Myocyte (in vitro differentiated cells): ENCODE data around the gene TGFBR2. TPM values are rescaled to one million over a fixed set of nuclear protein-coding genes. Genes with fewer than 3 reads are reported as not detected.
"Not testable (repeated sequence)": the region's sequence is repeated elsewhere in the genome, so short reads cannot be mapped to it uniquely, and the experiment has no call there.

Experiments used
- DNase-seq: peaks from one replicate; pipeline ENCODE4 v3.0.0-alpha.2; 2012; ENCODE audit warnings: low read depth
- total RNA-seq: library from RNA; depleted of rRNA; stranded (reverse); fragments of >200 nt; gene quantifications from 2 replicates; pipeline ENCODE4 v1.2.3, GENCODE V29; 2014

TGFBR2 gene
- total RNA-seq, 1 donor from 2014 or later: 106 TPM

DNA sequence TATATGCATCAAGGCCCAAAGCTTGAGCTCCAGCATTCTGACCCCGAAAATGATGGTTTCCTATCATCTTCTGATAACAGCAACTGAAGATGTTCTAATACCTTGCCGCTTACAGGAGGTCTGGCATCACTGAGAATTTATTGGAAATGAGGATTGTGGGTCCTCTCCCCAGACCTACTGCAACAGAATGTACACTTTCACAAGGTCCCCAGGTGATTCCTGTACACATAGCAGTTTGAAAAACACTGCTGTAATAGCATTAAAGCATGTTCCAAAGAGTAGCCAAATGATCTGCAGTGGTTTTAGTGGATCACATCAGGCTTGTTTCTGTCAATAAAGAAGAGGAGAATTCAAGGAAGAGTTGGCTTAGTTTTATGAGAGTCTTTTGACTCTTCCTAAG, 11.3 kb downstream of the TGFBR2 start:
- no peak for DNase-seq

DNA sequence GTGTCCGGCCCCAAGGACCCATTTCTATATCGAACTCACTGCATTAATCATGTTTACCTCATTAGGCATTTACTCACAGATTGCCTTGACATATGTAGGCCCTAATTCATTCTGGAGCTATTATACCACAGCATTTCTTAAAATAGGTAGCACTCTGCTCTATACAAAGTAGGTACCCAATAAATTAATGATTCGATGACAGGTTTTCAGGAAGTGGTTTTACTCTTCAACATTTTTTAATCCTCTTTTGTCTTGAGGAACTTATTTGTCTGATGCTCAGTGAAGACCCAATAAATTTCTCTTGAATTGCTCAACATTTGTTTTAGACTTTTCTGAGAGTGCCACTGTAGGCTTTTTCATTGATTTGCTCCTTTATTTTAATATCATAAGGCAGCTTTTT, 12.1 kb downstream of the TGFBR2 start:
- DNase-seq: no peak

DNA sequence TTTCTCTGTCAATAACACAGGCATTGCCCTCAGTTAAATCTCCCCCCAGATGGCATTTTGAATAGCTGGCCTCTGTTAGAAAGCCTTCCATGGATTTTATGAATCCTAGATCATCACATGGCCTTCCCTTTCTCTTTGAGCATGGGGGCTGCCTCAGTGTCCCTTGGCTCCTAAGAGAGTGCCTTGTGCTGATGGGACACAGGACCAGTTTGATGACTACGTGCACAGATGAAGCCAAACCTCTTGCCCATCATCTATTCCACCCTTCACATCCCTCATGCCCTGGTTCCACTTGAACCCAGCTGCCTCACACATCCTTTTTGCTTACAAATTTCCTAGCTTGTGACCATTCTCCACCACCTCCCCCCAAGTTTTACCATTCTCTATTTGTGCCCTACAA, 12.9 kb downstream of the TGFBR2 start:
- DNase-seq: no peak

DNA sequence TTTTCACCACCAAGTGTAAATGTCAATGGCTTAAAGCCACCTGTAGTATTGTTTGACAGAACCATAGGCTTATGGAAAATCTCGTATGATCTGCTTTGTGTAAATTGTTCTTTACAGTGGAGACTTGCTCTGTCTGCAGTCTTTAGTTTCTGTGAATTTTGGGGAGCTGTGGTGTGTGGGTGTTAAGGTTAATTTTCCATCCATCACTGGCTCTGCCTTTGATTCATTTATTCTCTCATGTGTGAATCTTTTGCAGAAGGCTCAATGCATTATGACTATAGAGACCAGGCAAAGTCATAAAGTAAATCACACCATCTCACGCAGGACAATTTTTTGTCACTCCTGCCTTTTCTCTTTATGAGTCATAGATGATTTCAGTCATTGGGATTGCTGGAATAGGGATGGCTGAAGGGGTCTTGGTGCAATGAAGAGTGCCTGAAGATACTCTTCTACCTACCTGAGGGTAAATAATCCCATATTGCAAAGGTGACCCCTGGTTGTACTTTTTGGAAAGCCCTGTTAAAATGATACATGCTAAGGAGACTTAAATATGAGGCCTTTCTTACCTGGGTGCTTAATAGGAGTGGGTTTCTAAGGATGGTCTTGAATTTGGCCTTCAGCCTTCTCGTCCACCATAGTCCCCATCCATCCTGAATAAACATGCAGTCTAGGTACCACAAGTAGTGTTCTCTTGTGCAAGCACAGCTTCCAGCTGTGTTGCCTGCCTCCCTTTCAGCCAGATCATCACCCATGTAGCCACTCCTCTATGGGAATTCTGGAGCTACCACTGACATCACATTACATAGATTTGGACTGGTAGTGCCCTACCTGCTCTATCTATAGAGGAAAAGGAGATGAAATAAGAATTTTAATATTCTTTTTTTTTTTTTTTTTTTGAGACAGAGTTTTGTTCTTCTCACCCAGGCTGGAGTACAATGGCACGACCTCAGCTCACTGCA, 14.3 kb downstream of the TGFBR2 start:
- DNase-seq: no peak

DNA sequence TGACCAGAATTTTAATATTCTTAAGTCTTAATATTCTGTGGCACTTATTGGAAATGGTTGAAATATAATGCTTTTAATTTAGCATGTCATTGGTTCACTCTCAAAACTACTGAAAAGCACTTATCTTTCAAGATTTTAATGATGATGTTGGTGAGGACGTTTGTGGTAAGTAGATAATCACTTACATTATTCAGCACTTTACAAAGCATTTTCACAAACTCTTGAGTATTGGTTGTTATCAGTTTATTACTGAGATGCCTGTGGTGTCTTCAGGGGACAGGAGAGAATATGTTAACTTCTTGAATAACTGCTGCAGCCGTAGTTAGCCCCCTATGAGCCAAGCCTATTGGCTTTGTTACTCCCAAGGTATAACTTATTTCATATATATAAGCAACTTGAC, 15.2 kb downstream of the TGFBR2 start:
- no peak for DNase-seq

DNA sequence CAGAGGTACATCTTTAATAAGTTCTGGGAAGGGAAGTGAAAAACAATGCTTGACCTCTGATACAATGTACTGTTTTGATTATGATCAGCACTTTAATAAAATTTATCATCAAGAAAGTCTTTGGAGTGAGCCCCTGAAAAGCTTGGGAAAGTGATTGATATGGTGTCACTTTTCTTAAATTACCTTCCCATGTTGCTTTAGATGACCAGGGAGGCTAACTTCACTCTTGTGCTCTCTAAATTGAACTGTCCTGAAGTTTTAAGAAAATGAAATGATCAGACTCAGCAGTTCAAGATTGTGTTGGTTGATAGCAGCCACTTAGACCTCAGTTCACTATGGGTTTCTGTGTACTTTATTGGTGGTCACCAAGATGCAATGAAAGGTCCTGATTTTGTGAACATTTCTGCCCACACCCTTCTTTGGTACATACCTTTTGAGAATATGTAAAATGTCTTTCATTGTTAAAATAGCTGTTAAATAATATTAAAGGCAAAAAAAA, 15.7 kb downstream of the TGFBR2 start:
- DNase-seq: no peak

DNA sequence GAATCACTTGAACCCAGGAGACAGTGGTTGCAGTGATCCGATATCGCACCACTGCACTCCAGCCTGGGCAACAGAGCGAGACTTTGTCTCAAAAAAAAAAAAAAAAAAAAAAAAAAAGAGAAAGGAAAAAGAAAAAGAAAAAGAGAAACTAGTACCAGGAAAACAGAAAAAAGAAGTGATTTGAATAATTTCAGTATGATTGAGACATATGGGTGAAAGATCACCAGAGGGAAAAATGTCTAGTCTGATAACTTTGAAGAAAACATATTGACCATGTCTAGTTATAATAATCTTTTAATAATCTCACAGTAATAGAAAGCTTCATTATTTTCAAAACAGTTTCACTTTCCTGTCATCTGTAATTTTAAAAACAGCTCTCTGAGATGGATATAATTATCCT, 16.4 kb downstream of the TGFBR2 start:
- no peak for DNase-seq

DNA sequence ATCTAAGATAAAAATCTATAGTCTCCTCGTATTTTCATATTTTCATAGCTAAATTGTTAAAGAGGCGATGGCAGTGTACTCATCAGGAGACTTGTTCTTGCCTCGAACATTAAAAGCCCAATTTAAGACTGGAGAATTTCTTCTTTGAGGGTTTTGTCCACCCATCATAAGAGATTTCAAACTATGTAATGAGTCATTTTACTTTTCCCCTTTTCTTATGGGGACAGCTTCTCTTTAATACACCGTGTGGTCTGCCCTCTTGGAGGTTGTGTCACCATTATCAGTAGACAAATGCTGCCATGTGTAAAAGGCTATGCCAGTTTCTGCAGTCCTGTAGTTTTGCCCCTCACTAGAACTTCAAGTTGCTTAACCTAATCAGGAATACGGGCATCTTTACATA, 16.9 kb downstream of the TGFBR2 start:
- DNase-seq: no peak

DNA sequence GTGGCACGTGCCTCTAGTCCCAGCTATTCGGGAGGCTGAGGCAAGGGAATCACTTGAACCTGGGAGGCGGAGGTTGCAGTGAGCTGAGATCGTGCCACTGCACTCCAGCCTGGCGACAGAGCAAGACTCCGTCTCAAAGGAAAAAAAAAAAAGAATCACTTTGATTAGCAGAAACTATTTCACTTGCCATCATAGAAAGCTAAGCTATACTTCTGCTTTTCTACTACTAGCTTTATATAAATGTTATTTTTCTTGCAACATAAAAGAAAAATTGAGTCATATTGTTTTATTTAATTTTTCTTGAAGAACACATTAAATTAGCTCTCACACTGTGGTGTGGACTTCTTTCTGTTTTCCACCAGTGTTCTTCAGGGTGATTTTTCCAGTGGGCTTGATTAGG, 18.1 kb downstream of the TGFBR2 start:
- DNase-seq: not testable (repeated sequence)

DNA sequence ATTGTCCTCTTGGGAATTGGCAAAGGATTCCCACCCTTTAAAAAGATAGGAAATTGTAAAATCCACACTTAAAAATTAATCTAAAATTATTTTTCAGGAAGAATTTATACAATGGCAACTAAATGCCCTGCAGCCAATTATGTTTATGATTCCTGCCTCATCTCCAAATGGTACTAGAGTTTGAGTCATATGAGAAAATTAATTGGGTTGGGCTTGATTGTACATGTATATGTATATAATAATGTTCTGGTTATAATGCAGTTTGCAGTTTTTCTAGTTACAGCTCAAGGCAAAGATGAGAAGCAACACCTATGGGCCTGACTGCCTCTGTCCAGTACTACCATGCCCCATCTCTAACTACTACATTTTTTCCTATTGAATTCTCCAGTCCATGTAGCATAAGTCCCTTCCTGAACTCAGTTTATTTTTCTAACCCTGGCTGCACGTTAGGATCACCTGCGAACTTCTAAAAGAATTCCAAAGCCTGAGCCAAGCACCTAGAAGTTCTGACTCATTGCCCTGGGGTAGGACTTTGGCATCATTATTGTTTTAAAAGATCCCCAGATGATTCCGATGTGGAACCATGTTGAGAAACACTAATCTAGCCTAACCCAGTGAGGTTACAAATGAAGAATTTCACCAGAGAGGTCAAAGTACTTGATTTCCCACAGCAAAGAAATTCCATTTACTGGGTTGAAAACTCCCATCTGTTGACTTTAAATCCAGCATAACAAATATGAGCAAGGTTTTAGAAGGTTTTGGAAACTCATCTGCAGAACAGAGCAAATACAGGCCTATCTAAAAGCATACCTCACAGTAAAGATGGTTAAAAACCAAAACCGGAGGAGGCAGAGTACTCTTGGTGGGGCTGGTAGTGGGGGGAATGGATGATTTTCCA, 19.4 kb downstream of the TGFBR2 start:
- DNase-seq: no peak

DNA sequence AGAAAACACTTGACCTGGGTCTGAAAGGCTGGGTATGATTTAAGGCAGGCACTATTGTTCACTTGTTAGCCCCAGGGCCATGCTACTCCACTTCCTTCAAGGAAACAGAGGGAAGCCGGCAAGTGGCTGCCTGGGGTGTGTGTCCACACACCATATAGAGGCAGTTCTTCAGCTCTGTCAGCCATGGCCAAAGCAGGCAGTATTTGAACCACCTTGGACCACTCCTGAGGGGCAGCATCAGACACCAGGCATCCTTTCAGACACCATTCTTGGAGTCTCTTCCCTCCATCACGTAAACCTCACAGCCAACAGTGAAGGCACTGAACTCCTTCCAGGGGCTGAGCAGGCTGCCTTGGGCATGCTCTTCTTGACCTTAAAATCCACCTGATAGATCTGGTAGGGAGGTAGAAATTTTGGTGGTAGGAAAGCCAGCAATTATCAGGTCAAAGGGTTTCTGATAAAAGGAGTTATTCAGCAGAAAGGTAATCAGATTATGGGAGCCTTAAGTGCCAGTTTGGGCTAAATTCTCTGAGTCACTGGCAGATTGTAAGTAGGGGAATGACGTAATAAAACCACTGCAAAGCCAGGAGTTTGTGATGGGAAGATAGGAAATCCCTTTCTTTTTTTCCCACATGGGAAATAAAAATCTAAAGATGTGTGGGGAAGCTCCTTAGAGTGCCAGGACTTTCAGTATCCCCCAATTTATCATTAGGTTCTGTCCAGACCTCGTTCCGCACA, 20.2 kb downstream of the TGFBR2 start:
- DNase-seq: no peak

DNA sequence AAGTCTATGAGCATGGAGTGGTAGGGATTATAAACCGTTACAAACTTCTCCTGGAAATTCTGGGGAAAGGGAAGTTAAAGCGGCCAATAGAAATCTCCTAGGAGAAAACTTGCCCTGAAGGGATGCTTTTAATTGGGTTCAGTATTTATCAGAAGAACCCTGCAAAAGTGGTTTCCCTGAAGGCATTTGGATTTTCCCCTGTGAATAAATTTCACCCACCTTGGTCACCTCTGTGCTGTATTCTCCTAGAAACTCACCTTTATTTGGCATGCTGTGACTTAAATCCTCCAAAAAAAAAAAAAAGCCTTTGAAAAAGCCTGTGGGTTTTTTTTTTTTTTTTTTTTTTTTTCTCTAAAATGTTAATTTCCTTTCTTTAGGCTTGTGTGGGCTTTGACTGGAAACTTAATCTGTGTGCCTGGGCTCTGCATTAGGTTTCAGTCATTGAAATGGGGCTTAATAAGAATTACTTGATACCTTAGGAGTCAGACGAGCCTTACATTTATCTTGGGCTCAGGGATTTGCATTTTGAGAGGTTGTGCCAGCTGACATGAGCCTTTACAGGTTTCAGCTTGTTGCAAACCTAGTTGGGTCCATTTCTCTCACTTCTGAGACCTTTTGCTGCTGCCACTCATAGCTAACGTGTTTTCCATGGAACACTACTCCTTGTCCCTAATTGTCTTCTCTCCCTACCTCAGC, 22.0 kb downstream of the TGFBR2 start:
- DNase-seq: peak; percentile 45

DNA sequence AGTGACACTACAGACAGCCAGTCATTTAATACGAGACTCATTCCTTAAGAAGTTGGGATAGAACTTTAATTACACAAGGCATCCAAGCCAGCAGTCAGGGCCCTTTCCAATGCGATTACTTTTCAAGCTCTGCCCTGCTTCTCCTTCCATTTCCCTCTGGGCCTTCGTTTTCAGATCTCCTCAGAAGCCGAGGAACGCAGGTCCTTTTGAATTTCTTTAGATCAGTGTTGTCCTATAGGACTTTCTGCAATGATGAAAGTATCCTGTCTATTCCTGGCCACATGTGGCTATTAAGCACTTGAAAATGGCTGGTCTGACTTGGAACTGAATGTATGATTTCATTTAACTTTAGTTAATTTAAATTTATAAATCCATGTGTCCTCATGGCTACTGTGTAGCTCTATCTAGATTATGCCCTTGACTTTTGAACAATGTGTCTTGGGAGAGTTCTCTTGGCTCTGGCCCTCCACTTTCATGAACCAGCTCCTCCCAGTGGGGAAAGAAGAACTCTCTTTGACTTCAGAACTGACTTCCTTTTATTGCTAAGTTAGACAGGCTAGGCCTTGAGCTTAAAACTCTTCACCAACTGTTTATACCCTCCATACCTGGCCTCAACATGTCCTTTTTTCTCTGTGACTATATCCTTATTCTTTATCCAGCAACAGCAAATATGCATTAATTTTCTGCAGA, 22.6 kb downstream of the TGFBR2 start:
- peak; percentile 67 for DNase-seq

DNA sequence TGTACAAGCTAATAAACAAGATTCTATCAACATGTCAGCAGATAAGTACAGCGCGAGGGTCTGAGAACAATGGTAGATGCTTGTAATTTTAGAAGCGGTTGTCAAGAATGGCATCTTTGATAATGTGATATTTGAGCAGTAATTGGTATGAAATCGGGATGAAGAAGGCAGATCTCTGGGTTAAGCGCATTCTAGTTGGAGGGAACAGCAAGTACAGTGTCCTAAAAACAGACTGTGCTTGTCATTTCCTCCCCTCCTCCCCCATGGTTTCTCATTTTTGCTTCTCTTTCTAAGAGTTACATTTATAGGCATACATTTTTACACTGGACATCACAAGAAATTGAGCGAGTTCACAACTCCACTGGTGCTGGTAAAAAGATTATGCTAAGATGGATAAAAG, 23.3 kb downstream of the TGFBR2 start:
- no peak for DNase-seq

DNA sequence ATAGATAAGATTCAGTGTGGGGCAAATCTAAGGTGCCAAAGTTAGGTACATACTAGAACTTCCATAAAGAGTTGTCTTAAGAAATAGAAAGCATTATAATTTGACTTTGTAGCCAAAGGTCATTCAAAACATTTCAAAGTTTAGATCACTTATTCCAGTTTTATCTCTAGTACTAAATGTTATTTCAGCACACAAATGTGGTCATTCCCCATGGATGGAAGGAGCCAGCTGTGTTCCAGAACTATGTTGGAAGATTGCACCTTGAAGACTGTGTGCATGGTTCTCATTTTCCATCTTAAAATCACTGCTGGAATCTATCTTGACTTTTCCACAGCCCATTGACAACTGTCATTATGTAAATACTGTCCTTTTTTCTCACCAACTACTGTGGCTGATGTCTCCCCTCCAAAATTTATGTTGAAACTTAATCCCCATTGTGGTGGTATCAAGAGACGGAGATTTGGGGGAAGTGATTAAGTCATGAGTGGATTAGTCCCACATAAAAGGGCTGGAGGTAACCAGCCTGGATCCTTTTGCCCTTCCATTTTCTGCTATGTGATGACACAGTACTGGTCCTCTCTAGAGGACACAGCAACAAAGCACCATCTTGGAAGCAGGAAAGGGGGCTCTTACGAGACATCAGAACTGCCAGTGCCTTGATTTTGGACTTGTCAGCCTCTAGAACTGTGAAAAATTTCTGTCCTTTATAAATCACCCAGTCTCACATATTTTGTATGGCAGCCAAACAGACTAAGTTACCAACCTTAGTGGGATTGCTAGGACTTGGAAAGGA, 24.0 kb downstream of the TGFBR2 start:
- DNase-seq: no peak

DNA sequence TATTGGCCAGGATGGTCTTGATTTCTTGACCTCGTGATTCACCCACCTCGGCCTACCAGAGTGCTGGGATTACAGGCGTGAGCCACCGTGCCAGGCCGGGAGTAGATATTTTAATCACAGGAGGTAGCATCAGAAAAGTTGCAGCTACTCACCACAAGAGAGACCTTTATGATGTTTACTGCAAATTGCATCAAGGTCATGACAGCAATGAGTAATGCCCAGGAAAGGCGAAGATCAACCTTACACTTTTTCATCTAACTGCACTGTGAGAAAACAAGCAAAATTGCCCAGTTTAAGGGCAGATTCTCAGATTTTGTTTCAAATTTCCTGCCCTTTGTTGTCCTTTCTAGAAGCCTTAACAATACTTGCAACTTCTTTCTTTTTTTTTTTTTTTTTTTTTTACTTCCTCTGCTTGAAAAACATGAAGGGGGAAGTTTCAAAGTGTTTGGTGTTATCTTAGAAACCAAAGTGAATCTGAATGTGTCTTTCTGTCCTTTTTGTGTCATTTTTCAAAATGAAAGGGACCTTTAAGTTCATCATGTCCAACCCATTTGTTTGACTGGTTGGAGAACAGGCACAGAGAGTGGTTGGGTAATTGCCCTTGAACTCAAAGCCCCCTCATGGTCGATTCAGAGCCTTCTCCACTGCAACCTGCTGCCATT, 25.0 kb downstream of the TGFBR2 start:
- DNase-seq: no peak

DNA sequence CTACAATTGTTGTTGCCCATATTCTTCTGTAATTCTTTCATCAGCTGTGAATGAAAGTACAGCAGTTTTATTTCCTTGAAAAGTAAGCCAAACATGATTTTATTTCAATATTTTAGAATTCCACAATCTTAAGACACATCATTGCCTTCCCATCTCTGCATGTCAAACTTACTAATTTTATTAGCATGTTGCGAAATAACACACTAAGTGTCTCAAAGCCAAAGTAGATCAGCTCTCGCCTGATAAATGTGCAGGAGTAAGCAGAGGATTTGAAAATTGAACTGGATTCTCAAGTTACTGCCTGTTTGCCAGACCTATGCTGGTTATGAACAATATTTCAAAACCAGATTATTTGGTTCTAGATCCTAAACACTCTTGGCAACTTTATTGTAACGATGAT, 25.7 kb downstream of the TGFBR2 start:
- no peak for DNase-seq

DNA sequence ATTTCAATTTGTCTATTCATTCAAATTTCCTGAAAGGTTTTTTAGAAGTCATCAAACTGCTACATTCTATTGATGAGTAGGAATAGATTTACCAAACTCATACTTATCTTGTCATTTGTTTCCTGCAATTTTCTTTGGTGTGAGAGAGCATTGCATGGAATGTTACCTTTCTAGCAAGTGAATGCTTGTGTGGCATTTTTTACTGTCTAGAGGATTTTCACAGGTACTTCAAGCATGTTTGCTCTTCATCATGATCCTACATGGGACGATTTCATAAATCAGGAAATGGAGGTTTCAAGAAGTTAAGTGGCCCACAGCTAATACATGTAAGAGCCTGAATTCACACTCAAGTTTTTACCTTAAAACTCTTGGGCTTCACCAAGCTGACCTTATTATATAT, 26.1 kb downstream of the TGFBR2 start:
- DNase-seq: no peak

DNA sequence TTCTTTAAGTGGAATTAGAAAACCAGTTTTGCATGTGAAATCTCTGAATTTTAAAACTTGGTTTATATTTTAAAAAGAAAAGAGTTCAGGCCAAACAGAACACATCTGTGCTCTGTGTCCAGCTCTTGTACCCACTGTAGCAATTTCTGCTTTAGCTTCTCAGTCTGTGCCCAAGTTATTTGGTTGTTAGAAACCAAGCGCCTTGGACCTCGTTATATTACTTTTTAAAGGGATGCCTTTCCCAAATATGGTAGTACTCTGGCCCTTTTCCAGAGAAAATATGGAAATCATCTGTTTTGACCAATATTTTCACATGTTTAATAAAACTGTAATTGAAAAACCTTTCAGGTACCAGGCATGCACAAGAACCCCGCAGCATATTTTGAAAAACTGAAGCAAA, 27.3 kb downstream of the TGFBR2 start:
- DNase-seq: no peak
